GM18507 (cell line): Measurements from ENCODE around the gene ILKAP.

Source experiments
- DNase-seq: peaks from one replicate; pipeline ENCODE4 v3.0.0; 2011; ENCODE audit warnings: low read depth; ENCODE audit not compliant: insufficient read length; ENCODE audit errors: extremely low spot score
- FAIRE-seq: peaks from 2 replicates; lab custom pipeline; 2011; peaks lifted over from hg19 to GRCh38; lab: Jason Lieb, UNC

The ILKAP gene

DNA sequence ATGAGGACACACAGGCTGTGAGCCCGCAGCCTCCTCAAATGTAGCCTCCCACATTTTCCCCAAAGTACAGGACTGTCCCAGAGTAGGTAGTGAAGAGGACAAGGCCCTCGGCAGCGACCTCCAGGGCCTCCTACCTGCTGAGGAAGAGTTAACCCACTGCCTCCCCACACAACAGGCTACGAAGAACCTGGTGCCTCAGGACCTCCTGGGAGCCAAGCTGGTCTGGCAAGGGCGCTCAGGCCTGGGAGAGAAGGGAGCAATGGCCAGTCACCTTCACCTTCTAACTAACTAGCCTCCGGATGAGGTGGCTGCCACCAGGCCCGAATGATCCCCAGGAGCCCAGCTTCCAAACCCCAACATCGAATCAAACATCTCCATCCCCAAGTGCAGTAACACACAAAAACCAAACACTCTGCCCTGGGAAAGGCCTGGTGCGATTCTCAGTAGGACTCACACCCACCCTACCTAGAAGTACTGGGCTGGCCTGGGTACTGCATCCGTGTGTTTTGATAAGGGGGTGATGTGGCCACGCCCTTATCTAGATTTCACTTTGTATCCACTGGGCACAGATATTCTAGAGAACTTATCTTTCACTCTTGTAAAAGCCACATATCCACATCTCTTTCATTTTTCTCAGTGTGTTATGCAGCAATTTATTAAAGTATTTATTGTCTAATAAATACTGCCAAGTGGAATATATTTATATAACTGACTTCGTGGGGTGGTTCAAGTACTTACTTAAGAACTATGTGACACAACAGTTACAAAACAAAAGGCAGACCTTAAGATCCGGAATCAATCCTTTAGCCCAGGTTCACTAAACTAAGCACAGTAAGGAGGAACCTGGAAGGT lies 35.1 kb downstream of the ILKAP start:
- FAIRE-seq (no peak), DNase-seq (no peak)

DNA sequence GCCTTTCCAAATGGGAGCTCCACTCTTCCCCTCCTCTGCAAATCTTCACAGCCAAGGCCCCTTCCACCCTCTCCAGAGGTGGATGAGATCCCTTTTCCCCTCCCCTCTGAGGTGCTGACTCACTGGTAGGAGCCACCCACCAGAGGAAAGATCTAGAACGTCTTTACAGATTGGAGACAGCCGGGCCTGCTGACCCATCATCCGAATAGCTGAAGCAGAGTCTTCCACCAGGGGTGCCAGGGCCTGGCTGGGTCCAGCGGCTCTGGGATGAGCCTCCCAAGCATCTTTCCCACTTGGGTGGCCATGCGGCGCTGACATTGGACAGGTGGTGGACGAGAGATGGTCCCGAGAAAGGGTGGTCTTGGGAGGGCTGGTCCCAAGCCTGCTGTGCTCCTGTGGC lies 35.7 kb downstream of the ILKAP start:
- FAIRE-seq (no peak), DNase-seq (no peak)

DNA sequence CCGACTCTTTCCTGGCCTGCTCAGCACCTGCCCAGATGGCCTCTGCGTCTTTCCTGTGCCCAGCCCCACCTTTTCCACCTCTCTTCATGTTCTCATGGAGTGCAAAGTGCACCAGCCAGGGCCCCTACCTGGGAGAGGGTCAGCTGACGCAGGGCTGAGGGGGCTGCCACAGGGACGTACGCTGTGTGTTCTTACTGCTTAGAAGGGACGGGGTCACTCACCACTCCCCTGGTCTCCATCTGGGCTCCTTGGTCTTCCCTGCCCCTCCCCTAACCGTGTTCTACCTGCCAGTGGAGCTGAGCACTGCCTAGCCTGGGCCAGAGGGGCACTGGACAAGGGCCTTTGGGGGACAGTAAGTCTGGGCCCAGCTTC lies 36.2 kb downstream of the ILKAP start:
- DNase-seq (no peak), FAIRE-seq (no peak)

DNA sequence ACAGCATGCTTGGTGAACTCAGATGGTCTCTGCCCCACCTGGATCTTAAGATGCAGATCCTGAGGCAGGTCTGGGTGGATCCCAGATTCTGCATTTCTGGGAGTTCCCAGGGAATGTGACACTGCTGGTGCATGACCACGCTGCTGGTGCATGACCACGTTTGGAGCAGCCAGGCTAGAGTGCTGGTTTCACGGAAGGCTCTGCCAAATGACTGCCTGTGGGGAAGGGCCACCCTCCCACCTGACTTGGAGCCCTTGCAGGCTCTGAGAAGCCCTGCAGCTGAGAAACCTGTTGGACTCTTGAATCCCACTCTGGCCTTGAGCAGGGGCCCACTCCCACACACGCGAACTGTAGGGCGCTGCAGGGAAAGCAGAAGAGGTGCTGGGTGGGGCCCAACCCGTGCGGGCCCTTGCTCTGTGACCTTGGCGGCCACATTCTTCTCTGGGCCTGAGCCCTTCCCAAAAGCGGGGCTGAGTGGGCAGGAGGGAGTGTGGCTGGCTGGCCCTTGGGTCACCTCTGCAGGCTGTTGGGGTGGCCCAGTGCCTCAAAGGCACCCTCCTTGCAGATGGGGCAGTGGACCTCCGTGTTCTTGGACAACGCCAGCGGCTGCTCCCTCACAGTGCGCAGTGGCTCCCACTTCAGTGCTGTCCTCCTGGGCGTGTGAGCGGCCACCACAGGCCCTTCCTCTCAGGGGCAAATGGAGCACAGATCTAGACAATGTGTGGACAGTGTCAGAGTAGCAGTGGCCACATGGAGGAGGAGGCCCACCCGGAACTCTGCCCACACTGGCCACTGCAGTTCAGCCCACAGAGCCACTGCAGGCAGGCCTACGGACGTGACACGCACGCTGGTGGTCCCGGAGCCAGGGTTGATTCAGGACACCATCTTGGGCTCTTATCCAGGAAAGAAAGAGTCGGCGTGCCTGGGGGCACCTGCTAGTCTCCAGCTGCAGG lies 36.8 kb downstream of the ILKAP start:
- no peak for DNase-seq
- FAIRE-seq: no peak

DNA sequence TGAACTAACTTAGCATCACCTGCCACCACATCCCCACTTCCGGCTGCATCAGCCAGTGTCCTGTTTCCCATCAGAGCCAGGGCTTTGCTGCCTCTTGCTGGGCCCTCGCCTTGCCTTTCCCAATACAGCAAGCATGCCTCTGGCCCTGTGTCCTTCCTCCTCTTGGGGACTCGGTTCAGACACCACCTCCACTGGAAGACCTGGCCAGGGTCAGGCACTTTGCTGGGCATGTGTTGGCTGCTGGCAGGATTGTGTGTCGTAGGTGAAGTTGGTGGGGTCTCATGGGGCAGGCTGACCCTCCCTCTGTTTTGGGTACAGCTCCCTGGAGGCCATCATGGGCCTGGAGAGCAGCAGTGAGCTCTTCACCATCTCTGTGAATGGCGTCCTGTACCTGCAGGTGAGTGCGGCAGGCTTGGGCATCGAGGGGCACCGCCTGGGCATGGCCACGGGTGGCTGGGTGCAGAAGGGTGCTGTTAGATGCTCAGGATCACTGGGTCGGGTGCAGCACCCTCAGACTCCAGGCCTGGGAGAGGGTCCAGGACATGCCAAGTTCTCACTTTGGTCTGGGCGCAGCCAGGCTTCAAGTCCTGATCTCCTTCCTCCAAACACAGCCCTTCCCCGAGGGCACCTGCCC lies 38.1 kb downstream of the ILKAP start:
- no peak for DNase-seq
- FAIRE-seq: no peak

DNA sequence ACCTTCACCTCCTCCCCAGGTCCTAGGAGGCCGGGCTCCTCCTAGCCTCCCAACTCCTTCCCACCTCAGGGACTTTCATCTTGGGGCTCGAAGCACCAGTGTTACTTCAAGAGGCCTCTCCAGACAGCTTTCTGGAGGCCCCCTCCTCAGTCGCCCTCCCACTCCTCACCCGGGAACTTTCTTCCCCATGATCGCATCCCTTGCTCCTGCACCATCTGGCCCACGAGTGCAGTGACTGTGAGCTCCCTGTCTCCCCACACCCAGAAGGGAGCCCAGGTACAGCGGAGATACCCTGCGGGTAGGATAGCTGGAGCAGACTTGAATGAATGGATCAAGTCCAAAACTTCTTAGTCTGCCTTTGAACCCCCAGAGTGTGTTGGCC lies 38.6 kb downstream of the ILKAP start:
- FAIRE-seq (no peak), DNase-seq (no peak)

DNA sequence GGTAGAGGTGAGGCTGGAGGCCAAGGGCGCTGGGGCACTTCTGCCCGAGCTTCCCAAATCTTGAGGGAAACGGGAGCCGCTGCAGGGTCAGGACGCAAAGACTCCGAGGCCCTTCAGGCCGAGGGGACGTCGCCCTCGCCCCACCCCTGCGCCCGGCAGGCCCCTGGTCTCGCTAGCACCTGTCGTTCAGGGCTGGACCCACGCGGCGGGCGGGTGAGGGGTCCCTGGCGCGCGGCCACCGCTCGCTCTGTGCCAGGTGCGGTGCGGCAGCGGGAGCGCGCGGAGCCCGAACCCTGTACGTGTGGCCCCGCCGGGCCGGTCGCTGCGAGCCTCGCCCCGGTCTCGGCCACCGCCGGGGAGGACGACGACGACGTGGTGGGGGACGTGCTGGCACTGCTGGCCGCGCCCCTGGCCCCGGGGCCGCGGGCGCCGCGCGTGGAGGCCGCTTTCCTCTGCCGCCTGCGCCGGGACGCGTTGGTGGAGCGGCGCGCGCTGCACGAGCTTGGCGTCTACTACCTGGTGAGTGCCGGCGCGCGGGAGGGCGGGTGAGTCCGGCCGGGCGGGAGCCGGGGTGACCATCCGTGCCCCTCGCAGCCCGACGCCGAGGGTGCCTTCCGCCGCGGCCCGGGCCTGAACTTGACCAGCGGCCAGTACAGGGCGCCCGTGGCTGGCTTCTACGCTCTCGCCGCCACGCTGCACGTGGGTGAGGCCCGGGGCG lies 39.9 kb downstream of the ILKAP start:
- DNase-seq: no peak
- no peak for FAIRE-seq

DNA sequence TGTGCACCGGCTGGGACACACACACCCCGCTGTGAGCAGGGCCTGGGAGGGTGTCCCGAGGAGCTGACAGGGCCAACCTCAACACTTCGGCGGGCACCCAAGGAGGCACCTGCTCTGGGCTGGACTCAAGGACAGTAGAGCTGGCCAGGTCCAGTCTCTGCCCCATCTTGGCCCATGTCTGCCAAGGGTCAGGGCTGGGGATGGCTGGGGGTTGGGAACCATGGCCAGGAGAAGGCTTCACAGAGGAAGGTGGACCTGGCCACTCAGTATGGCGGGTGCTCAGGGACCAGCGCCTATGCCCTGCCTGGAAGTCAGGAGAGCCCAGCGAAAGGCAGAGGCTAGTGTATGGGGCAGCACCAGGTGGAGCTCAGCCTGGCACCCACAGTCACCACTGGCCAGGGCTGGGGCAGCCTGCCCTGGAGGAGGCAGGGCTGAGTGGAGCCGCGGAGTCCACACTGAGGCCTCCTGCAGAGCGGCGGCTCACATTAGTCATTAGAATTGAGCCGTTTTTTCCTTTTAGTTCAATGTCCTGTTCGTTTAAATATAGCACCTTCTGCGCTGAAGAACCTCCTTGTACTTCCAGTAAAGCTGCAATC lies 40.6 kb downstream of the ILKAP start:
- no peak for DNase-seq
- no peak for FAIRE-seq

DNA sequence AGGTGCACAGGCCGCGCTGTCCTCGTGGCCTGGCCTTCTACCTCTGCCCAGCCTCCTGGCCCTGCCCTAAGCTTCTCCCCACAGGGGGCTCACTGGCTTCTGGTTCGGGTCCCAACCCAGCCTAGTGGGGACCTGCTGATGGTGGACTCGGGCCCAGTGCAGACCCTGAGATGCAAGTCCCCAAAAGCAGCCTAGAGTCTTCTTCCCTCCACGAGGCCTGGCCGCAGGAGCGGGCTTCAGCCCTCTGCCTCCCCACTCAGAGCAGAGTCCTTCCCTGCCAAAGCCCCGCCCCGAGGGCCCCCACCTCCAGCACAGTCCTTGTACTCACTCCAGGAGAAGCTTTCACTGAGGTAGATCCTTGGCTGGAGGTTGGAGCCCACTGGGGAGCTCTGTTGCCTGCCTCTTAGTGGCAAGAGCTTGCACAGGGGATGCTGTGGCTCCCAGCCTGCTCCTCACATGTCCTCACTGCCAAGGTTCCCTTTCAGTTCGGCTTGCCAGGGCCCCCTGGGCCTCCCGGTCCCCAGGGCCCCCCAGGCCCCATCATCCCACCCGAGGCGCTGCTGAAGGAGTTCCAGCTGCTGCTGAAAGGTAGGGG lies 41.1 kb downstream of the ILKAP start:
- DNase-seq: no peak
- FAIRE-seq: no peak

DNA sequence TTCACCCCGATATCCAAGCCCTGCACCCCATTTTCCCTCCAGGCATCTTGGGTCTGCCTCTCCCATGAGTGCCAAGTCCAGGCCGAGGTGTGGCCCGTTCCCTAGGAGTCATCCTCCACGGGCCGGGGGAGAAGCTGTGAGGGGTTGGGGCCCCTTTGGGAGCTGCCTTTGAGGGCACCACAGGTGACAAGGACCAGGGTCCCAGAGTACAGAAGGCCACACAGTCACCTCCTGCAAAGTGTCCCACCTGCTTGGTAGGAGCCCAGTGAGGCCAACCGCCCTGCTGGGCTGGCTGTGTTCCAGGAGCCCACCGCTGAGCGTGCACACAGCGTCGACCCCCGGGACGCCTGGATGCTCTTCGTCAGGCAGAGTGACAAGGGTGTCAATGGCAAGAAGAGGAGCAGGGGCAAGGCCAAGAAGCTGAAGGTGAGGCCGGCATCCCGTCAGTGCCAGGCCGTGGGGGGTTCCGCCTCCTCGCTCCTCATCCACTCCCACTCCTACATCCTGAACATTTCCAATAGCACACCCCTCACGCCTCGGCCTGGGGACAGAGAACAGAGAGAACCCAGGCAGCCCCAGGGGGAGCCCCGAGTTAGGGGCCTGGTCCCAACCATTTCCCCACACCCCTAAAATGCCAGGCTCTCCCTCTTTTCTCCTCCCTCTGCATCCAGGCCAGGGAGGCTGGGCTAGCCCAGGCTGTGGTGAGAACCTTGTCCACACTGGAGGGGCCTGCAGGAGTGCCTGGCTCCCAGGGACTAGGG lies 42.0 kb downstream of the ILKAP start:
- FAIRE-seq (no peak), DNase-seq (no peak)

DNA sequence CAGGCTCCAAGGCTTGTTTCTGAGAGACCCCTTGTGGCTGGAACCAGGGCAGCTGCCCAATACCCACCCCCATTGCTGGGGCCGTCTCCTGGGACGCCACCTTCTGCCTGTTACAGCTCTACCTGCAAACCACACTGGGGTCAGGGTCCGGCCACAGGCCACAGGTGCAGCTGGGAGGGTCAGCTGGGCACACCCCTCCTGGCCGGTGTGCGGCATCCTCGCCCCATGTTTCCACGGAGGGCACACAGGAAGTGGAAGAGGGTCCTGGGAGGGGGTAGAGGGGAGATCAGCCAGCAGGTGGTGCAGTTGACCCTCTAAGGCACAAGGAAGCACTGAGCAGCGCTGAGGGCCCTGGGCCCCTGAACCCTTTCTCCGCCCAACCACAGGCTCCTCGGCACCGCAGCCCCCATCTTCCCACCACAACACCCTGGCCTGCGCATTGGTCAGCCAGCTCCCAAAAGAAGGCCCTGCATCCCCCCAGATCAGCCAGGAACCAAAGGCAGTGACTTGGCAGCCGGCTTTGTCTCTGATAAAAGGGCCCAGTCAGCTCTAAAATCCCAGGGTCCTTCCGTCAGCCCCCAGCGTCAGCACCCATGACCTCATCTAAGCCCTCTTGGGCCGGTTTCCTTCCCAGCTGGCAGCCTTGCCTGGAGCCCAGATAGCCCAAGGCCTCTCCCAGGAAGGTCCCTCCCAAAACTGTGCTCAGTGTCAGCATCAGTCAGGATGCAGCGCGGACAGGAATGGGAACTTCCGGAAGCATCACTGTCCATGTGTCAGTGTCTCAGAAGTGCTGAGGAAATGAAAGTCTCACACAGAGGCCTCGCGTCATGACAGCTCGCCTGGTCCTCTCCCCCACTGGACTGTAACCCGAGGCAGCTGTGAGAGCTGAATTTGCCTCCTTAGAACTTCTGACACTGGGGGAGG lies 43.0 kb downstream of the ILKAP start:
- DNase-seq: no peak
- peak; percentile 63 for FAIRE-seq

DNA sequence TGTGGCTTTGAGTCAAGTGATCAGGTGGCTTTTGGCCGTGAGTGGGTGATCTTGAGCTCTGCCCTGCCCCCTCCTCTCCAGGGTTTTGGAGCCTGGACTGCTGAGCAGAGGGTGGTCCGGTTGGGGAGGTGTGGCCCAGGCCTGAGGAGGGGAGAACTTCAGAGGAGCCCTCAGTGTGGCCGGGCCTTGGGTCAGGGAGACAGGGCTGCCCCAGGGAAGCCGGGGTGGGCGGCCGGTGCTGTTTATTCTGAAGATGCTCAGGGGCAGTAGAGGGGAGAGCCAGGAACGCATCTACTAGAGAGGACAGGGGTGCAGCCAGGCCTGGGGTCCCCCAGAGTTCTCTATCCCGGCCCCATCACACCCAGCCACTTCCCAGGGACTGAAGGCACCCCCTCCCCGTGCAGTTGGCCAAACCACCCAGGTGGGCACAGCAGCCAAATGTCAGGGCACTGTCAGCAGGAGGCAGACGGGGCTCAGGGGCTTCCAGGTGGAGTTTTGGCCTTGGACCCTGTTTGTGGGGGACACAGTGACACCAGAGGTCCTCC lies 43.8 kb downstream of the ILKAP start:
- no peak for FAIRE-seq
- DNase-seq: no peak

DNA sequence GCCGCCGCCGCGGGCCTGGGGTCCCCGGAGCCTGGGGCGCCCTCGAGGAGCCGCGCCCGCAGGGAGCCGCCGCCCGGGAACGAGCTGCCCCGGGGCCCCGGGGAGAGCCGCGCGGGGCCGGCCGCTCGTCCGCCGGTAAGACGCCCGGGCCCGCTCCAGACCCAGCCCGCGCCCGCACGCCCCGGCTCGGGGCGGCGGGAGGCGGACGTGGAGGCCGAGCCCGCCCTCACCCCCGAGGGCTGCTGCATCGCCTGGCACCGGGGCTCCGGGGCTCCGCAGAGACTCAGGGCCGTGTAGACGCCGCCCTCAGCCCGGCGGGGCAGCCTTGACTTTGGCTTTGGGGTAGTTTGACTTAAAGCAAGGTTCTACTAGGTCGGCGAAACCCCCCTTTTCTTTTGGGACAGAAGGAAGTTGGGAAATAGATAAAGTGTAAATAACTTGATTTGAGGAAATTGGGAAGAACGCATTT lies 44.4 kb downstream of the ILKAP start:
- FAIRE-seq (no peak), DNase-seq (no peak)

DNA sequence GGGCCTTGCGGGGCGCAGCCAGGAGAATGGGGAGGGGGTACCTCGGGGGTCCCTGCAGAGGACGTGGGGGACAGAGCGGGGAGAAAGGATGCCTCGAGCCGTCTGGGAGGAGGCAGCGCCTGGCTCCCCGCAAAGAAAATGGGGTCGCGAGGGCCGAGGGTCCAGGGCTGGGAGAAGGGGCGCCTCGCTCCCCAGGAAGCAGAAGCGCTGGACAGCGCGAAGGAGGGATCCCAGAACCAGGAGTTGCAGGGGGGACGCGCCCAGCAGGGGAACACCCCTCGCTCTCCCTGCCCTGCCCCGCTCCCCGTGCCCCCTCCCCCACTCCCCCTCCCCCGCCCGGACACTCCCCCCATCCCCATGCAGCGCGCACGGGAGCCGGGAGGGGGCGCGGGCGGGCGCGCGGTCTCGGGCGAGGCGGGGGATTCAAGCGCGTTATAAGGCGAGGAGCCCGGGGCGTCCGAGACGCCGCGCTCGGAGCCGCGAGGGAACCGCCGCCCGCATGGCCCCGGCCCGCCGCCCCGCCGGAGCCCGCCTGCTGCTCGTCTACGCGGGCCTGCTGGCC lies 44.9 kb downstream of the ILKAP start, which contains the start of gene ERFE:
Gene ERFE (plus strand): TSS at position 462 of the 562 bp plus-strand sequence. CDS start 38 bp downstream, at position 500.
- DNase-seq (peak; percentile 57), FAIRE-seq (no peak)

DNA sequence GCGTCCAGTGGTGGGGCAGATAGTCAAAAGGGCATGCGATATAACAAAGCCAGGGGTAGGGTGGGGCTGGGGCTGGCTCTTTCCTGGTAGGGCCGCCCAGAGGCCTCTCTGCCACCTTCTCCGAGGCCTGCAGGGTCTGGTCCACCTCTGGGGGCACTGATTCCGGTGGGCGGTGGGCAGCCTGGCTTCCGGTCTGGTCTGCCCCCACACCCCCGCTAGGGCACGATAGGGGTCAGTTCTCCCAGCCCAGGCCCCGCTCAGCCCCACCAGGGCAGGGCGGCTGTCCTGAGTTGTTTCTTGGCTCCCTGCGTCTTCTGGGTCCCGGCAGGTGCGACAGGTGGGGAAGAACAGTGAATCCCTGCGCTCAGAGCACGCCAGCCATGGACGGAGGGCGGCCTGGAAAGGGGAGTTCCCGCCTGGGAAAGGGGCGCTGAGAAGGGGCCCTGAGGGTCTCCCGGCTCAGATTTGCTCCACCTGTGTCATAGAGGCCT lies 45.4 kb downstream of the ILKAP start:
- FAIRE-seq: no peak
- DNase-seq: no peak

DNA sequence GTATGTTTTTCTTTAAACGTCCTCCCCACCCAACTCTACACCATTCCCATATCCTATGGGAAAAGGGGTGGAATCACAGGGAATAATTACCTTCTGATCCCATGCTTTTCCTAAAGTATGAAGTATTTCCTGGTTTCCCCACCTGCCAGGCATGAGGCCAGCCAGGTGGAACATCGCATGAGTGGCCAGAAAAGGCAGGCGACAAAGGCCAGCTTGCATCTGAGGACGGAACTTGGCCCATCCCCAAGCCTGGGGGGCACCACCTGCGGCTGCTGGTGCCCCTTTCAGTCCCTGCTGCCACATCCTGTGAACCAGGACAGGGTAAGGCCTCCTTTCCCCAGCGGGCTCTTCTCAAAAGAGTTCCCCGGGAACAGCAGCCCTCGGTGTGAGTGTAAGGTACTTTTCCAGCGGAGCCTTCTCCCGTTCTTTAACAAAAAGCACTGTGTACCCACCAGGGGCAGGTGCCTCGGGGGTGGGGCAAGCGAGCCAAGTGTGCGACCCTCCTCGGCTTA lies 45.9 kb downstream of the ILKAP start:
- DNase-seq: no peak
- no peak for FAIRE-seq
